ENCODE measurements around the gene RNF141.

DNA sequence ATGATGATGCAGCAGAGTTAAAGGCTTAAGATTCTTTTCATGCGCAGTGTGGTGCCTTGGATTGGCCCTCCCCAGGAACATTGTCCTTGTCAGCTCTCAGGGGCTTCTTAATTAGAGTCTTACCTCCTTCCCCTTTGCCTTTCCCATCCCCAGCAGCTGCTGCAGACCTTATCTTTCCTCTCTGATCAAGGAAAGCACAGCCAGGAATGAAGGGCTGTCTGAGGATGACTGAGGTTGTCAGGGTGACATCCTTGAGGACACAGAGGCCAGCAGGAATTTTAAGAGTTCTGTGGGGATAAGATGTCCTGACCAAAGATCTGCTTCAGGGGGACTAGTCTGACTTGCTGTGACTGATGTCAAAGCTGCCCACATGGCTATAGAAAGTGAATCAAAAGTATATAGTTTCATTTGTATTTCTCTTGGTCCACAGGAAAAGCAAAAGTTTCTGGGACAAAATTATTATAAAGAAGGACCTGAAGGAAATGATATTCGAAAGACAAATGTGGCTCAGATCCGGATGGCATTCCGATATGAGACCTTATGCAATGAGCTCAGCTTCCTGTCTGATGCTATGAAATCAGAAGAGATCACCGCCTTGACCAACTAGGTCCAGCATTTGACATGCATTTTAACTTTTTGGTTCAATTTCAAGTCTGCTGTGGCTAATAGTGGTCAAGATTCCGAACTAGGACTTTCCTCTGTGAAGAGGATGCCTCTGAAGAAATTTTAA lies 35.5 kb downstream of the RNF141 start:
- TF ChIP-seq, protein P1, sequence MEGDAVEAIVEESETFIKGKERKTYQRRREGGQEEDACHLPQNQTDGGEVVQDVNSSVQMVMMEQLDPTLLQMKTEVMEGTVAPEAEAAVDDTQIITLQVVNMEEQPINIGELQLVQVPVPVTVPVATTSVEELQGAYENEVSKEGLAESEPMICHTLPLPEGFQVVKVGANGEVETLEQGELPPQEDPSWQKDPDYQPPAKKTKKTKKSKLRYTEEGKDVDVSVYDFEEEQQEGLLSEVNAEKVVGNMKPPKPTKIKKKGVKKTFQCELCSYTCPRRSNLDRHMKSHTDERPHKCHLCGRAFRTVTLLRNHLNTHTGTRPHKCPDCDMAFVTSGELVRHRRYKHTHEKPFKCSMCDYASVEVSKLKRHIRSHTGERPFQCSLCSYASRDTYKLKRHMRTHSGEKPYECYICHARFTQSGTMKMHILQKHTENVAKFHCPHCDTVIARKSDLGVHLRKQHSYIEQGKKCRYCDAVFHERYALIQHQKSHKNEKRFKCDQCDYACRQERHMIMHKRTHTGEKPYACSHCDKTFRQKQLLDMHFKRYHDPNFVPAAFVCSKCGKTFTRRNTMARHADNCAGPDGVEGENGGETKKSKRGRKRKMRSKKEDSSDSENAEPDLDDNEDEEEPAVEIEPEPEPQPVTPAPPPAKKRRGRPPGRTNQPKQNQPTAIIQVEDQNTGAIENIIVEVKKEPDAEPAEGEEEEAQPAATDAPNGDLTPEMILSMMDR (conservative IDR thresholded peaks at IDR 0.05 in 1 of 2, IDR thresholded peaks at IDR 0.05 in 1 of 2; ENCODE audit: low read depth in 1 of 2, low read length in 2 of 2): no peak
- TF ChIP-seq EZH2 (IDR thresholded peaks at IDR 0.05; ENCODE audit: low read length, missing control alignments): no peak

Measured in fibroblast of lung (primary cell).